ENCODE data around the gene APP.

Gene APP

GRCh38 chr21:25842925-25843324, 327.6 kb downstream of the APP start:
- peaks cover 2% of the 10 kb centered on the region for H3K9me3 ChIP-seq (ENCODE audit: control insufficient read depth, low read depth, low read length)
- H3K4me1 ChIP-seq (ENCODE audit: control insufficient read depth, low read depth, low read length): no peaks in the 10 kb centered on the region
- no peaks in the 10 kb centered on the region for H3K27me3 ChIP-seq (ENCODE audit: control insufficient read depth, insufficient read depth, low read length)
- no peak overlapping the region for H3K9ac ChIP-seq (ENCODE audit: low read length)
- no peak overlapping the region for H3K4me3 ChIP-seq (ENCODE audit: low read length)
- H3K36me3 ChIP-seq (ENCODE audit: control insufficient read depth, low read depth, low read length): no peaks in the 10 kb centered on the region
- no peak overlapping the region for H3K27ac ChIP-seq (ENCODE audit: low read length)

DNA sequence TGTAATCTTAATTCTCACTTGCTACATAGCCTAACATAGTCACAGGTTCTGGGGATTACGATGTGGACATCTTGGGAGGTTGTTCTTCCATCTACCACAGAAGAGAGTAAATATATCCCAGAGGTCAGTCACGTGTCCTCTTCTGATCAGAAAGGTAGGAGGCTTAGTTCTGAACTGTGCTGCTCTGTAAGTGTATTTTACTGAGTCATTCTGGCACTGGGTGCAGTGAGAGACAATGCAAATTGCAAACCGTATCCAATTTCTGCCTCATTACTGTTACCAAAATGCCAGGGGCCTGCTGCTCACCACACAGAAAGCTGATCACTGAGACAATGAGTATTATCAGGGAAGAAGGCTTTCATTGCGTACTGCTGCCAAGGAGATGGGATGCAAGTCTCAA, 331.8 kb downstream of the APP start:
- no peaks in the 10 kb centered on the region for H3K9me3 ChIP-seq (ENCODE audit: control insufficient read depth, low read depth, low read length)
- no peaks in the 10 kb centered on the region for H3K36me3 ChIP-seq (ENCODE audit: control insufficient read depth, low read depth, low read length)
- no peak overlapping the region for H3K27ac ChIP-seq (ENCODE audit: low read length)
- no peaks in the 10 kb centered on the region for H3K4me1 ChIP-seq (ENCODE audit: control insufficient read depth, low read depth, low read length)
- no peak overlapping the region for H3K9ac ChIP-seq (ENCODE audit: low read length)
- no peak overlapping the region for H3K4me3 ChIP-seq (ENCODE audit: low read length)
- H3K27me3 ChIP-seq (ENCODE audit: control insufficient read depth, insufficient read depth, low read length): no peaks in the 10 kb centered on the region

- Histone ChIP-seq H3K9ac (ENCODE audit: low read length) (no peak overlapping the region), H3K27me3 (ENCODE audit: control insufficient read depth, insufficient read depth, low read length) (no peaks in the 10 kb centered on the region), H3K4me1 (ENCODE audit: control insufficient read depth, low read depth, low read length) (no peaks in the 10 kb centered on the region), H3K36me3 (ENCODE audit: control insufficient read depth, low read depth, low read length) (no peaks in the 10 kb centered on the region), H3K9me3 (ENCODE audit: control insufficient read depth, low read depth, low read length) (no peaks in the 10 kb centered on the region), H3K4me3 (ENCODE audit: low read length) (no peak overlapping the region), H3K27ac (ENCODE audit: low read length) (no peak overlapping the region)
Observed at GRCh38 chr21:25837533-25838265, 332.9 kb downstream of the APP start.

GRCh38 chr21:25836396-25836795, 334.2 kb downstream of the APP start:
- no peaks in the 10 kb centered on the region for H3K4me1 ChIP-seq (ENCODE audit: control insufficient read depth, low read depth, low read length)
- no peaks in the 10 kb centered on the region for H3K9me3 ChIP-seq (ENCODE audit: control insufficient read depth, low read depth, low read length)
- no peaks in the 10 kb centered on the region for H3K36me3 ChIP-seq (ENCODE audit: control insufficient read depth, low read depth, low read length)
- H3K27me3 ChIP-seq (ENCODE audit: control insufficient read depth, insufficient read depth, low read length): no peaks in the 10 kb centered on the region
- H3K9ac ChIP-seq (ENCODE audit: low read length): no peak overlapping the region
- H3K4me3 ChIP-seq (ENCODE audit: low read length): no peak overlapping the region
- no peak overlapping the region for H3K27ac ChIP-seq (ENCODE audit: low read length)

GRCh38 chr21:25834381-25834780, 336.2 kb downstream of the APP start:
- H3K27ac ChIP-seq (ENCODE audit: low read length): no peak overlapping the region
- no peaks in the 10 kb centered on the region for H3K4me1 ChIP-seq (ENCODE audit: control insufficient read depth, low read depth, low read length)
- no peaks in the 10 kb centered on the region for H3K27me3 ChIP-seq (ENCODE audit: control insufficient read depth, insufficient read depth, low read length)
- H3K9me3 ChIP-seq (ENCODE audit: control insufficient read depth, low read depth, low read length): no peaks in the 10 kb centered on the region
- H3K4me3 ChIP-seq (ENCODE audit: low read length): no peak overlapping the region
- H3K9ac ChIP-seq (ENCODE audit: low read length): no peak overlapping the region
- no peaks in the 10 kb centered on the region for H3K36me3 ChIP-seq (ENCODE audit: control insufficient read depth, low read depth, low read length)

GRCh38 chr21:25831300-25831960, 339.1 kb downstream of the APP start:
- Histone ChIP-seq H3K27ac (ENCODE audit: low read length) (no peak overlapping the region), H3K36me3 (ENCODE audit: control insufficient read depth, low read depth, low read length) (no peaks in the 10 kb centered on the region), H3K9me3 (ENCODE audit: control insufficient read depth, low read depth, low read length) (no peaks in the 10 kb centered on the region), H3K4me3 (ENCODE audit: low read length) (no peak overlapping the region), H3K4me1 (ENCODE audit: control insufficient read depth, low read depth, low read length) (no peaks in the 10 kb centered on the region), H3K9ac (ENCODE audit: low read length) (no peak overlapping the region), H3K27me3 (ENCODE audit: control insufficient read depth, insufficient read depth, low read length) (no peaks in the 10 kb centered on the region)

Measured in iPS-18a (cell line).